DND-41 (cell line): Measurements from ENCODE around the gene INPP5A.
A peak's percentile ranks its signal among the peaks of the same experiment; 100 is the strongest.

Source experiments
- ATAC-seq: fragments of 200-7000 bp; cut with Tn5 transposase; 3 replicates; pipeline ENCODE4 v1.9.1; 2021; ENCODE audit warnings: low read depth; ENCODE audit not compliant: insufficient read depth
- DNase-seq: peaks from one replicate; pipeline ENCODE4 v3.0.0-alpha.2; 2020
- H2AFZ ChIP-seq: 2 replicates; pipeline ENCODE4 v1.6.0; 2012; ENCODE audit warnings: low read depth, low read length
- H3K27ac ChIP-seq: 2 replicates; pipeline ENCODE4 v1.5.1; 2012; ENCODE audit warnings: low read length, inconsistent platforms
- H3K27me3 ChIP-seq: fragments of 200-600 bp; sonication (generic); 2 replicates; pipeline ENCODE4 v1.6.0; 2012; ENCODE audit warnings: low read length, mild to moderate bottlenecking, inconsistent platforms; ENCODE audit not compliant: insufficient read depth, poor library complexity
- H3K36me3 ChIP-seq: 2 replicates; pipeline ENCODE4 v1.5.1; 2012; ENCODE audit warnings: low read length, inconsistent platforms; ENCODE audit not compliant: insufficient read depth
- H3K4me1 ChIP-seq: 2 replicates; pipeline ENCODE4 v1.5.1; 2012; ENCODE audit warnings: mild to moderate bottlenecking, low read length; ENCODE audit not compliant: insufficient read depth
- H3K4me2 ChIP-seq: 2 replicates; pipeline ENCODE4 v1.6.0; 2012; ENCODE audit warnings: mild to moderate bottlenecking, moderate library complexity, low read length, inconsistent platforms; ENCODE audit not compliant: insufficient read depth
- H3K4me3 ChIP-seq, 2 experiments: fragments of 200-600 bp in 1 of 2; shearing (Covaris generic) in 1 of 2; 2 replicates each; pipeline ENCODE4 v1.5.1; 2012 to 2016; ENCODE audit warnings: inconsistent platforms in 2 of 2, low read length in 2 of 2, mild to moderate bottlenecking in 2 of 2, low read depth in 1 of 2, moderate library complexity in 1 of 2
- H3K79me2 ChIP-seq: 2 replicates; pipeline ENCODE4 v1.6.0; 2012; ENCODE audit warnings: low read length, inconsistent platforms; ENCODE audit not compliant: insufficient read depth
- H3K9ac ChIP-seq: 2 replicates; pipeline ENCODE4 v1.6.0; 2012; ENCODE audit warnings: low read depth, mild to moderate bottlenecking, inconsistent platforms, low read length, moderate library complexity
- H3K9me3 ChIP-seq: 2 replicates; pipeline ENCODE4 v1.5.1; 2012; ENCODE audit warnings: low read length, moderate library complexity, mild to moderate bottlenecking, inconsistent platforms; ENCODE audit not compliant: insufficient read depth, severe bottlenecking
- H4K20me1 ChIP-seq: 2 replicates; pipeline ENCODE4 v1.6.0; 2012; ENCODE audit warnings: low read length; ENCODE audit not compliant: insufficient read depth
- CTCF ChIP-seq: IDR thresholded peaks from 2 replicates; pipeline ENCODE4 v1.5.1; 2012; ENCODE audit warnings: borderline replicate concordance, low read length, moderate library complexity, mild to moderate bottlenecking; ENCODE audit not compliant: poor library complexity, severe bottlenecking; ENCODE audit errors: extremely low read depth
- EZH2 ChIP-seq: IDR thresholded peaks from 3 replicates; pipeline ENCODE4 v1.6.1; 2012; ENCODE audit warnings: borderline replicate concordance, low read depth, mild to moderate bottlenecking, moderate library complexity, low read length, inconsistent platforms; ENCODE audit not compliant: severe bottlenecking

Gene INPP5A

GRCh38 chr10:132616170-132616995, 78.8 kb downstream of the INPP5A start:
- peak; percentile 72 for ATAC-seq
- no peaks in the 10 kb centered on the region for H3K4me1 ChIP-seq
- DNase-seq: peak; percentile 44
- H4K20me1 ChIP-seq: peaks cover 45% of the 10 kb centered on the region
- no peak overlapping the region for H3K9ac ChIP-seq
- no peak overlapping the region for H3K4me2 ChIP-seq
- H3K36me3 ChIP-seq: peaks cover 38% of the 10 kb centered on the region
- H3K27me3 ChIP-seq: no peaks in the 10 kb centered on the region
- H2AFZ ChIP-seq: no peak overlapping the region
- no peak overlapping the region for H3K27ac ChIP-seq
- peaks cover 40% of the 10 kb centered on the region for H3K9me3 ChIP-seq
- TF ChIP-seq EZH2 (no peak), CTCF (no peak)
- H3K79me2 ChIP-seq: peaks cover 10% of the 10 kb centered on the region; the same call in 1 of the 2 replicates
- no peak overlapping the region for H3K4me3 ChIP-seq

- peaks cover 41% of the 10 kb centered on the region for H3K9me3 ChIP-seq
- TF ChIP-seq EZH2 (no peak), CTCF (no peak)
- H3K27ac ChIP-seq: no peak overlapping the region
- H3K36me3 ChIP-seq: peaks cover 38% of the 10 kb centered on the region
- peaks cover 37% of the 10 kb centered on the region for H4K20me1 ChIP-seq
- ATAC-seq: no peak
- no peak overlapping the region for H2AFZ ChIP-seq
- no peaks in the 10 kb centered on the region for H3K4me1 ChIP-seq
- H3K79me2 ChIP-seq: peaks cover 10% of the 10 kb centered on the region; the same call in 1 of the 2 replicates
- DNase-seq: no peak
- H3K27me3 ChIP-seq: no peaks in the 10 kb centered on the region
- no peak overlapping the region for H3K4me2 ChIP-seq
- no peak overlapping the region for H3K9ac ChIP-seq
- H3K4me3 ChIP-seq: no peak overlapping the region
Measured at GRCh38 chr10:132616996-132617736, 79.6 kb downstream of the INPP5A start.

GRCh38 chr10:132617737-132618052, 80.1 kb downstream of the INPP5A start:
- Histone ChIP-seq H3K4me3 (no peak overlapping the region), H3K9ac (no peak overlapping the region), H3K27ac (no peak overlapping the region), H3K4me1 (no peaks in the 10 kb centered on the region), H2AFZ (no peak overlapping the region), H3K79me2 (peaks cover 7% of the 10 kb centered on the region; the same call in 1 of the 2 replicates), H4K20me1 (peaks cover 33% of the 10 kb centered on the region), H3K9me3 (peaks cover 41% of the 10 kb centered on the region), H3K4me2 (no peak overlapping the region), H3K36me3 (peaks cover 38% of the 10 kb centered on the region), H3K27me3 (no peaks in the 10 kb centered on the region)
- DNase-seq (no peak), ATAC-seq (no peak)
- TF ChIP-seq CTCF: no peak
